IPS-15b (cell line): ENCODE measurements around the gene CPAMD8.
A peak's percentile ranks its signal among the peaks of the same experiment; 100 is the strongest.
"Not testable (repeated sequence)": the region's sequence is repeated elsewhere in the genome, so short reads cannot be mapped to it uniquely, and the experiment has no call there.

Experiments used
- H3K27me3 ChIP-seq: one replicate; pipeline ENCODE4 v1.6.1; 2013; ENCODE audit warnings: low read length; ENCODE audit not compliant: control insufficient read depth, insufficient read depth
- H3K36me3 ChIP-seq: one replicate; pipeline ENCODE4 v1.6.1; 2013; ENCODE audit warnings: low read length; ENCODE audit not compliant: control insufficient read depth, insufficient read depth
- H3K4me1 ChIP-seq: one replicate; pipeline ENCODE4 v1.6.1; 2013; ENCODE audit warnings: mild to moderate bottlenecking, low read length; ENCODE audit not compliant: control insufficient read depth, insufficient read depth
- H3K4me3 ChIP-seq: one replicate; pipeline ENCODE4 v1.5.1; 2013; ENCODE audit warnings: low read depth, low read length
- H3K9ac ChIP-seq: one replicate; pipeline ENCODE4 v1.6.1; 2013; ENCODE audit warnings: low read depth, mild to moderate bottlenecking, low read length
- H3K9me3 ChIP-seq: one replicate; pipeline ENCODE4 v1.6.1; 2013; ENCODE audit warnings: mild to moderate bottlenecking, low read length; ENCODE audit not compliant: control insufficient read depth, insufficient read depth

CPAMD8 gene

GRCh38 chr19:17020385-17020784 is 6.2 kb downstream of the CPAMD8 start:
- no peak overlapping the region for H3K9ac ChIP-seq
- peaks cover under 1% of the 10 kb centered on the region for H3K4me1 ChIP-seq
- no peaks in the 10 kb centered on the region for H3K36me3 ChIP-seq
- H3K27me3 ChIP-seq: no peaks in the 10 kb centered on the region
- H3K4me3 ChIP-seq: no peak overlapping the region
- no peaks in the 10 kb centered on the region for H3K9me3 ChIP-seq

DNA sequence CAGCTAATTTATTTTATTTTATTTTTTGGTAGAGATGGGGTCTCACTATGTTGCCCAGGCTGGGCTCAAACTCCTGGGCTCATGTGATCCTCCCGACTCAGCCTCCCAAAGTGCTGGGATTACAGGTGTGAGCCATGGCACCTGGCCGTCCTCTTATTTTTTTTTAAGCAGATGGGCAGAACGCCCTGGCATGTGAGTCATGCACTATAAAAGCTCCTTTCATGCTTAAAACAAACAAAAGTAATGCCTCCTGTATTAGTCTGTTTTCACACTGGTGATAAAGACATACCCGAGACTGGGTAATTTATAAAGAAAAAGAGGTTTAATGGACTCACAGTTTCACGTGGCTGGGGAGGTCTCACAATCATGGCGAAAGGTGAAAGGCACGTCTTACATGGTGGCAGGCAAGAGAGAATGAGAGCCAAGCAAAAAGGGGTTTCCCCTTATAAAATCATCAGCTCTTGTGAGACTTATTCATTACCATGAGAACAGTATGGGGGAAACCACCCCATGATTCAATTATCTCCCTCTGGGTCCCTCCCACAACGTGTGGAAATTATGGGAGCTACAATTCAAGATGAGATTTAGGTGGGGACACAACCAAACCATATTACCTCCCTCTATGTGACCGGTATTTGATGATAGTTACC is 12.3 kb downstream of the CPAMD8 start:
- H3K9me3 ChIP-seq, H3K27me3 ChIP-seq, H3K36me3 ChIP-seq, H3K9ac ChIP-seq, H3K4me3 ChIP-seq, H3K4me1 ChIP-seq: not testable (repeated sequence)

DNA sequence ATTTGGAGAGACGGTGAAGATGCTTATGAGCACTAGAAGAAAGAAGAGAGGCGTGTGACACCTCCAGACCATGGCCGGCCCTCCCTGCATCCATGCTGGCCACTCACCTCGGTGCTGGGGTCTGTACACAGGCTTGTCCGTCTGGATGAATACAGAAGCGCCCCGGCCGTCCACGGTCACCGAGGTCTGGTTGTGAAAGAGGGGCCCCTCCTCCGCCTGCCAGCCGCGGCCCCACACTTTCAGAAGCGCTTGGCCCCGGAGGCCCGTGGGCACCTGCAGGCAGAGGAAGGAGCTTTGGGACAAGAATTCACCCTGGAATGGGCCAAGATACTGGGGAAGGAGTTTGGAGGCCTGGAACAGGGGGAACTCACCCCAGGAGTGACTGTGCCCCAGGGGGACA is 15.1 kb downstream of the CPAMD8 start:
- H3K36me3 ChIP-seq: peaks cover 3% of the 10 kb centered on the region

DNA sequence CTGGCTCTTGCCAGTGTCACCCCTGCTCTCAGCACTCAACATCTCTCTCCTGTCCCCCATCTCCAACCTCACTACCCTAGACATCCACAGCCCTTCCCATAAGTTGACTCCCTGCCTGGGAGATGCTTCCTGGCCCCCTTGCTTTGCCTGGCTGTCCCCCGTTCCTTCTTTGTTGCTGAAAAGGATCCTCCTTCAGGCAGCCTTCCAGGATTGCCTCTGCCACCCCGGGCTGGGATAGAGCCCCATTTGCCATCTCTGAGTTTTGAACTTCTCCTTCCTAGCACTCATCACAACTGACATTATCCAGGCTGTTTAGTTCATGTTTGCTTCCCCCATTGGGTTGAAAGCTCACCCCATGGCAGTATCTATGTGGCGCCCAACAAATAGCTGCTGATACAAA is 20.0 kb downstream of the CPAMD8 start:
- Histone ChIP-seq H3K9ac (no peak overlapping the region), H3K4me1 (no peaks in the 10 kb centered on the region)

More for the DNA sequence above, 15.1 kb downstream of the CPAMD8 start:
- Histone ChIP-seq H3K9me3 (no peaks in the 10 kb centered on the region), H3K27me3 (no peaks in the 10 kb centered on the region), H3K4me3 (no peak overlapping the region), H3K4me1 (no peaks in the 10 kb centered on the region), H3K9ac (no peak overlapping the region)

GRCh38 chr19:17005000-17005399 is 21.6 kb downstream of the CPAMD8 start:
- H3K4me3 ChIP-seq: no peak overlapping the region
- no peaks in the 10 kb centered on the region for H3K27me3 ChIP-seq
- no peaks in the 10 kb centered on the region for H3K4me1 ChIP-seq
- H3K9me3 ChIP-seq: no peaks in the 10 kb centered on the region
- H3K36me3 ChIP-seq: peaks cover 3% of the 10 kb centered on the region
- H3K9ac ChIP-seq: no peak overlapping the region

More for the DNA sequence above, 20.0 kb downstream of the CPAMD8 start:
- H3K9me3 ChIP-seq: no peaks in the 10 kb centered on the region
- peaks cover 3% of the 10 kb centered on the region for H3K36me3 ChIP-seq
- H3K27me3 ChIP-seq: no peaks in the 10 kb centered on the region
- no peak overlapping the region for H3K4me3 ChIP-seq

- peaks cover 3% of the 10 kb centered on the region for H3K36me3 ChIP-seq
- H3K9ac ChIP-seq: no peak overlapping the region
- no peaks in the 10 kb centered on the region for H3K27me3 ChIP-seq
Measured at GRCh38 chr19:17004386-17004785, 22.2 kb downstream of the CPAMD8 start.

GRCh38 chr19:17002455-17002854 is 24.2 kb downstream of the CPAMD8 start:
- H3K9ac ChIP-seq: no peak overlapping the region
- no peaks in the 10 kb centered on the region for H3K27me3 ChIP-seq
- H3K9me3 ChIP-seq: peaks cover 3% of the 10 kb centered on the region
- H3K4me3 ChIP-seq: peak overlapping the region; percentile 50
- no peaks in the 10 kb centered on the region for H3K4me1 ChIP-seq
- H3K36me3 ChIP-seq: no peaks in the 10 kb centered on the region

More at GRCh38 chr19:17004386-17004785, 22.2 kb downstream of the CPAMD8 start:
- H3K4me3 ChIP-seq: no peak overlapping the region
- H3K9me3 ChIP-seq: no peaks in the 10 kb centered on the region
- H3K4me1 ChIP-seq: no peaks in the 10 kb centered on the region

- Histone ChIP-seq H3K4me3 (peak overlapping the region; percentile 50), H3K36me3 (no peaks in the 10 kb centered on the region), H3K9ac (no peak overlapping the region), H3K4me1 (no peaks in the 10 kb centered on the region), H3K9me3 (peaks cover 3% of the 10 kb centered on the region), H3K27me3 (no peaks in the 10 kb centered on the region)
Measured at GRCh38 chr19:17001603-17002183, 24.9 kb downstream of the CPAMD8 start.

DNA sequence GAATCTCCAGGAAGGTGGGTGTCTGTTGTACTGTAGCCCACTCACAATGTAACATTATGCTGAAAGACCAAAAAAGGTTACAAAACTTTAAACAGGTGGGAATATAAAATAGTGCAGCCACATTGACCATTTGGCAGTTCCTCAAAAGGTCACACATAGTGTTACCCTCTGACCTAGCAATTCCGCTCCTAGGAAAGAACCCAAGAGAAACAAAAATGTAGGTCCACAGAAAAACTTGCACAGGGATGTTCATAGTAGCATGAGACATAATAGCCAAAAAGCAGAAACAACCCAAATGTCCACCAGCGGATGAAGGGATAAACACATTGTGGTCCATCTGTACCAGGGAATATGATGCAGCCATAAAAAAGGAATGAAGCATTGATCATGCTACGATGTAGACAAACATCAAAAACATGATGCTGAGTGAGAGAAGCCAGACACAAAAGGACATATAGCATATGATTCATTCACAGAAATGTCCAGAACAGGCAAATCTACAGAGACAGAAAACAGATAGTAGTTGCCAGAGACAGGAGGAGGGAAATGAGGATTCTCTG is 27.9 kb downstream of the CPAMD8 start:
- H3K27me3 ChIP-seq: no peaks in the 10 kb centered on the region
- H3K9me3 ChIP-seq: peaks cover 3% of the 10 kb centered on the region
- no peaks in the 10 kb centered on the region for H3K36me3 ChIP-seq
- H3K4me1 ChIP-seq: no peaks in the 10 kb centered on the region
- H3K9ac ChIP-seq: no peak overlapping the region
- H3K4me3 ChIP-seq: no peak overlapping the region

- H3K27me3 ChIP-seq, H3K9ac ChIP-seq, H3K4me3 ChIP-seq, H3K36me3 ChIP-seq, H3K4me1 ChIP-seq, H3K9me3 ChIP-seq: not testable (repeated sequence)
Measured at GRCh38 chr19:16996838-16997490, 29.6 kb downstream of the CPAMD8 start.

- Histone ChIP-seq H3K27me3 (no peaks in the 10 kb centered on the region), H3K4me1 (no peaks in the 10 kb centered on the region), H3K4me3 (no peak overlapping the region), H3K36me3 (peaks cover 7% of the 10 kb centered on the region), H3K9ac (no peak overlapping the region), H3K9me3 (no peaks in the 10 kb centered on the region)
Measured at GRCh38 chr19:16988661-16989060, 37.9 kb downstream of the CPAMD8 start.

DNA sequence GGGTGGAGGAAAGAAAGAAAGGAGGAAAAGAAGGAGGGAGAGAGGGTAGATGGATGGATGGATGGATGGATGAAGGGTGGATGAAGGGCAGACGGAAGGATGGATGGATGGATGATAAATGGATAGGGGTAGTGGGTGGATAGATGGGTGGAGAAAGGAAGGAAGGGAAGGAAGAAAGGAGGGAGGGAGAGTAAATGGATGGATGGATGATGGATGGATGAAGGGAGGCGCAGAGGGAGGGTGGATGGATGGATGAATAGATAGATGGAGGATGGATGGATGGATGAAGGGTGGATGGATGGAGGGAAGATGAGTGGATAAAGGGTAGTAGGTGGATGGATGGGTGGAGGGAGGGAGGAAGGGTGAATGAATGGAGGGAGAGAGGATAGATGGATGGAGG is 41.2 kb downstream of the CPAMD8 start:
- Histone ChIP-seq H3K4me3 (no peak overlapping the region), H3K9ac (no peak overlapping the region), H3K36me3 (no peaks in the 10 kb centered on the region), H3K27me3 (no peaks in the 10 kb centered on the region), H3K4me1 (no peaks in the 10 kb centered on the region), H3K9me3 (no peaks in the 10 kb centered on the region)
